ENCODE results near the gene MAB21L4.

The MAB21L4 gene

GRCh38 chr2:240911641-240912265, 15.8 kb upstream of the MAB21L4 start:
- no peak for DNase-seq (ENCODE audit: low spot score)

DNA sequence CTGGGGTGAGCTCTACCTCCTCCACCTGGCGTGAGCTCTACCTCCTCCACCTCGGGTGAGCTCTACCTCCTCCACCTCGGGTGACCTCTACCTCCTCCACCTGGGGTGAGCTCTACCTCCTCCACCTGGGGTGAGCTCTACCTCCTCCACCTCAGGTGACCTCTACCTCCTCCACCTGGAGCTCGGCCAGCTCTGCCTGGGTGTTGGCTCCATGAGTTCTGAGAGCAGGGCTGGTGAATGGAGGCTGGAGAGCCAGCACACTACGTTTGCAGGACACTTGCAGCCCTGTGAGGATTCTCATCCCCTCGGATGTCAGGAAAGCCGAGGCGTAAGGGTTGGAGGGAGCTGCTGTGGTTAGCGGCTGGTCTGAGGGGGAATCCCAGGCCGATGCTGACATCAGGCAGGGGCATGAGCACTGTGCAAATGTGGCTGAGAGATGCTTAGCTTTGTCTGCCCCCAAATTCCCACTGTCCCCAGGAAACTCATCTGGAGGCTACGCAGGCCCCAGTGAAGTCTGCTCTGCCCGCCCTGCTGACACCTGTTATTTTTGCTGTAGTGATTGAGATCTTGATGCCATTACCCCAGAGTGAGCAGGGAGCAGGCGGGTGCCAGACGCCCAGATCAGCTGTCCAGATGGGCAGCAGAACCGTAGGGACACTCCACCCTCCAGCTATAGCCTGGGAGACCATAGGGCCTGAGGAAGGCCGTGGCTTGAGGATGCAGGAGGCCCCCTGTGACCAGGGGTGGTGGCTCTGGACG, 13.4 kb upstream of the MAB21L4 start:
- DNase-seq (ENCODE audit: low spot score): no peak

- no peak for DNase-seq (ENCODE audit: low spot score)
These were observed 11.1 kb upstream of the MAB21L4 start for GRCh38 chr2:240906911-240907590.

- no peak for DNase-seq (ENCODE audit: low spot score)
These were observed 10.4 kb upstream of the MAB21L4 start, which contains the start of gene CROCC2 for GRCh38 chr2:240906141-240906910. Gene CROCC2, plus strand, starts transcription at chr2:240906336. Its CDS starts 178 bp downstream, at chr2:240906514.

- DNase-seq (ENCODE audit: low spot score): no peak
These were observed 9.3 kb upstream of the MAB21L4 start for GRCh38 chr2:240905176-240905781.

- no peak for DNase-seq (ENCODE audit: low spot score)
These were observed 8.5 kb upstream of the MAB21L4 start for GRCh38 chr2:240904216-240905175.

DNA sequence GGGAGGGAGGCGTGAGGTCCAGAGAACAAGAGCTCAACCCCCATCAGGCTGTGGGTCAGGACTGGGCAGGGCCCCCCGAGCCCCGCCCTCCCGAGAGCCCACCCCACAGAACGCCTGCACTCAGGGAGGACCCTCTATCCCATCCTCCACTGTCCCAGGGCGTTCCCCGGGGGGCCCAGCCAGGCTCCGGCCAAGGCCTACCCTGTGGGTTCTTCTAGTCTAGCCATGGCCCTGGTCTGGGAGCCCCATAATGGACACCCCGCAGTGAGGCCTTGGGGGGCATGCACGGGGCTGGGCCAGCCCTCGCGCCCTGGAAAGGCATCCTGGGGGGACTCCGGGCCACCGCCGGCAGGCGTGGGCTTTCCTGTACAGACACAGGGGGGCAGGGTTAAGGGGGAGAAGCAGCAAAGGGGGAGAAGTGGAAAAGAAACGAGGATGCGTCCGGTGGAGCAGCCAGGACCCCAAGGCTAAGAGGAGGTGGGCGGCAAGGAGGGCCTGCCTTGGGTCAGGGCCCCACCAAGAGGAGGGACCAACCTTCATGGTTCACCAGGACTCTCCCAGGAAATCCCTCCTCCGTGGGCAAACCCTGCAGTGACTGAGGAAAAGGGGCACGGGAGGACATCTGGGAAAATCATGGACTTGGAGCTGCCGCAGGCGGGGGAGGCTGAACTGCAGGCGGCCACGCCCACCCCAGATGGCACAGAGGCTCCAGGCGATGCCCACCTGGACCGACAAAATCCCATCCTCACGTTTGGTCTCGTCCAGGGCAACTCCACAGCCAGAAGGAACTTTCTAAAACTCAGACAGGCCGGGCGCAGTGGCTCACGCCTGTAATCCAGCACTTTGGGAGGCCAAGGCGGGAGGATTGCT, 7.5 kb upstream of the MAB21L4 start:
- no peak for DNase-seq (ENCODE audit: low spot score)

- no peak for DNase-seq (ENCODE audit: low spot score)
These were observed 6.7 kb upstream of the MAB21L4 start for GRCh38 chr2:240902615-240903041.

GRCh38 chr2:240901986-240902614, 6.1 kb upstream of the MAB21L4 start:
- DNase-seq (ENCODE audit: low spot score): no peak

GRCh38 chr2:240900141-240900860, 4.3 kb upstream of the MAB21L4 start:
- DNase-seq (ENCODE audit: low spot score): no peak

DNA sequence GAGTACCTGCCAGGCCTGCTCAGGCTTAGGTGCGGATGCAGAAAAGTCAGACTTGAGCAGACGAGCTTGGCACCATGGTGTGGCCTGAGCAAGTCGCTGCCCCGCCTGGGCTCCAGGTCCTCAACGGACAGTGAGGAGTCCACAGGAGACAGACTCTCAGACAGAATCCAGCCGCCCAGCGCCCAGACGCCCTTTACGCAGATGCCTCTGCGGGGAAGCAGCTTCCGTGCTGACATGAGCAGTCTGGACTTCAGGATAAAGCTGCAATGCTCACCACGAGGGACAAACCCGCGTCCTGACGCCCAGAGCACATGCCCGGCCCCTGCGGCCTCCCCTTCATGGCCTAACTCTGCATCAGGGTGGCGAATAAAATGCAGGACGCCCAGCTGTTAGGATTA, 3.5 kb upstream of the MAB21L4 start:
- no peak for DNase-seq (ENCODE audit: low spot score)

- DNase-seq (ENCODE audit: low spot score): no peak
These were observed 2.9 kb upstream of the MAB21L4 start for GRCh38 chr2:240898731-240899467.

DNA sequence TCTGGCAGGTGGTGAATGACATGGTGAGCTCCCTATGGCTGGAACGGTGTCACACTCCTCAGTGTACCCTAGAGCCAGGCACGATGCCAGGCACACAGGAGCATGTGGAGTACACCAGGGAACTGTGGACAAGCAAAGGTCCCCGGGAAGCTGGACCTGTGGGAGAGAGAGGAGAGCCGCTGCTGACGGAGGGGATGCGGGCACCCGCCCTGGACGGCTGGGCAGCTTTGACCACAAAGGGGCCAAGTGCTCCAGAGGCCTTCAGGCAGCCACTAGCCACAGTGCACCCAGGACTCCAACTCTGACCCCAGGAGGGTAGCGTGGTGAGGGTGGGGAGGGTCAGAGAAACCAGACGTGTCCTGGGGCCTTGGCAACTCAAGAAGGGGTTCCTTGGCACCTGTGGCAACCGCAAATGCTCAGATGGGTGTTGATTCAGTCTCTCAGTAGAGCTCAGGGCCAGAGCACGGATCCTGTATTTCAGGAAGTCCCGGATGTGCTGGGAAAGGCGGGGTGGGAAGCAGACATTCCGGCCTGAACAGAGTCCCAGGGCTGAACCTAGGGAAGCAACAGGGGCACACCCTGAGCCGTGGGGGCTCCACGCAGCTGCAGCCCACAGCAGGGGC, 2.3 kb upstream of the MAB21L4 start:
- DNase-seq (ENCODE audit: low spot score): no peak

DNA sequence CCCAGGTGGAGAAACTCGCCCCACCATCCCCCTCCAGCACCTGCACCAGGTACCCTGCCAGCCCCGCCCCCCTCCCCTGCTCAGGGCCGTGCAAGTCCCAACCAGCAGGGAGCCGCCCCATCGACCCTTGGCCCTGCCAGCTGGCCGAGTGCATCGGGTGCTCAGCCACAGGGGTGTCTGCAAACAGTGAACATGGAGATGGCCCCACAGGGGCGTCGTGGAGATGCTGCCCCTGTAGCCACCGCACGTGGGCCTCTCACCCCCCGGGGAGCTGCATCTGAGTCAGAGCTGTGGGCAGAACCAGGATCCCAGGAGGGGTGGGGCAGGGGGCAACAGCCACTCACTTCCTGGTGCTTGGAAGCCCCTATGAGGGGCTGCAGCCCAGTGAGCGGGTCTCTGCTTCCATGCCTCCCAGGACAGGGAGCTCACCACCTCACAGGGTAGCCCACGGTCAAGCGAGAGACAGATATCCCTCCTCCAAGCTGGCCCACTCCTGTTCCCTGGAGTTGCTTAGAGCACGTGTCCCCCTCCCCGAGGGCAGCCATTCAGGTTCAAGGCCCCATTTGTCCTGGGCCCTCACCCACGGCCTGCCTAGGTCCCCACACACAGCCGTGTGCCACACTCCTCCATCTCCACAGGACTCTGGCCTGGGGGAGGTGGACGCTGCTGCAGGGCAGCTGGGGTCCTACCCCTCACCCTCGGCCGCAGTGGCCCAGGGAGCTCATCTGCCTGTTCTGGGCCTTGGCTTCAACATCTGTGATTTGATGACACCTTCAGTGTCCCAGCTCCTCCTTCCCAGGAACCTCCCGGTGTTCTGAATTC, 1.1 kb upstream of the MAB21L4 start:
- no peak for DNase-seq (ENCODE audit: low spot score)

DNA sequence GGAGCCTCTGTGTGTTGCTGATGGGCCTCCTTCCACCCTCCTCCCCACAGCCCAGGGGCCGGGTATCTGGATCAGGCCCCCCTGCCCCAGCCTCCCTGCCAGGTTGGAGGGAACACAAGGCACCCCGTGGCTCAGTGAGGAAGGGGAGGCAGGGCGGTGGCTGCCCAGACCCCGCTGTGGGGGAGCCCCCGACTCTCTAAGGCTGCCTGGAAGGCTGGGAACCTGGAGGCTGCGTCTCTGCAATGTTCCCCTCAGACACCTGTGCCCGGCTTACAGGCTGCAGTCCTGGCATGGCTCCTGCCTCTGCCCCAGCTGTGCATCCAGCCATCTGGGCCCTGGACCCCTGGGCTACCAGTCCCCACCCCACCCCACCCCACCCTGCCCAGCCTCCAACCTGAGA, 438 bp upstream of the MAB21L4 start:
- no peak for DNase-seq (ENCODE audit: low spot score)

DNA sequence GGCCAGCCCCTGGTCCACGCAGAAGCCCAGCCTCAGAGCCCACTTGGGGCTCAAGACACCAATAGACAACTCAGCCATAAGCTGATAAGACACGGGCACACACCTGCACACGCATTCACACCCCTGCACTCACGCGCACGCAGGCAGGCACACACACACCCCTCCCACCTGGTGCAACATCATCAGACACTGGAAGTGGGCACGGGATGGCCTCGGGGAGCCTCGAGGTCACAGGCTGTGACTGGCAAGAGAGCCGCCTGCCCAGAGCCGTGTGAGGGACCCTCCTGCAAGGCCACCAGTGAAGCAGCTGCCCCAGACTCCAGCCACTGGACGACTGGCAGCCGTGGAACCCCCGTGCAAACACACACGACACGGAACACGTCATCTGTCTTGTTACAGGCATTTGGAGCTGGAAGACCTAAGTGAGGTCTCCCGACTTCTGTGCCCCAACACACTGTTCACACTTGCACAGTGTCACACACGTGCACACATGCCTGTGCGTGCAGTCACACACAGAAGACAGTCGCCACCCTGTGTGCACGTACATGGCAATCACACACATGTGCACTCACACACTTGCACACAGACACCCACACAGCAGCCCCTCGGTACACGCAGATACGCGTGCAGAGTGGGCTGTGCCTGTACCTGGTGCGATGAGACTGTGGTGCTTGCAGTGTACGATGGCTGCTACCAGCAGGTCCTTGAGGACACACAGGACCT, 959 bp downstream of the MAB21L4 start:
- no peak for DNase-seq (ENCODE audit: low spot score)

All from left forelimb (tissue), 1 donor.